Esophagus squamous epithelium (tissue), 4 donors: ENCODE results near the gene UBE2R2.

ENCODE experiments used
- POLR2A ChIP-seq, 4 donors: fragments of 450-650 bp; IDR thresholded peaks; one replicate each; pipeline ENCODE4 v1.6.1; 2017; ENCODE audit warnings: antibody characterized with exemption in 4 of 4, mild to moderate bottlenecking in 4 of 4, moderate library complexity in 3 of 4
- TF ChIP-seq, protein P1 (sequence below), 6 experiments: fragments of 450-650 bp in 4 of 6; fragments of 200-600 bp in 2 of 6; sonication (generic) in 2 of 6; IDR thresholded peaks; one replicate each; pipeline ENCODE4 v1.5.1; 2016 to 2019; ENCODE audit warnings: antibody characterized with exemption in 6 of 6, mild to moderate bottlenecking in 4 of 6, moderate library complexity in 4 of 6

GRCh38 chr9:33919276-33919897 is 102.4 kb downstream of the UBE2R2 start:
- TF ChIP-seq, protein P1, sequence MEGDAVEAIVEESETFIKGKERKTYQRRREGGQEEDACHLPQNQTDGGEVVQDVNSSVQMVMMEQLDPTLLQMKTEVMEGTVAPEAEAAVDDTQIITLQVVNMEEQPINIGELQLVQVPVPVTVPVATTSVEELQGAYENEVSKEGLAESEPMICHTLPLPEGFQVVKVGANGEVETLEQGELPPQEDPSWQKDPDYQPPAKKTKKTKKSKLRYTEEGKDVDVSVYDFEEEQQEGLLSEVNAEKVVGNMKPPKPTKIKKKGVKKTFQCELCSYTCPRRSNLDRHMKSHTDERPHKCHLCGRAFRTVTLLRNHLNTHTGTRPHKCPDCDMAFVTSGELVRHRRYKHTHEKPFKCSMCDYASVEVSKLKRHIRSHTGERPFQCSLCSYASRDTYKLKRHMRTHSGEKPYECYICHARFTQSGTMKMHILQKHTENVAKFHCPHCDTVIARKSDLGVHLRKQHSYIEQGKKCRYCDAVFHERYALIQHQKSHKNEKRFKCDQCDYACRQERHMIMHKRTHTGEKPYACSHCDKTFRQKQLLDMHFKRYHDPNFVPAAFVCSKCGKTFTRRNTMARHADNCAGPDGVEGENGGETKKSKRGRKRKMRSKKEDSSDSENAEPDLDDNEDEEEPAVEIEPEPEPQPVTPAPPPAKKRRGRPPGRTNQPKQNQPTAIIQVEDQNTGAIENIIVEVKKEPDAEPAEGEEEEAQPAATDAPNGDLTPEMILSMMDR (IDR thresholded peaks at IDR 0.05) = no peak
- no peak for TF ChIP-seq POLR2A (IDR thresholded peaks at IDR 0.05)
